Measurements from ENCODE around the gene MGAT4C.

DNA sequence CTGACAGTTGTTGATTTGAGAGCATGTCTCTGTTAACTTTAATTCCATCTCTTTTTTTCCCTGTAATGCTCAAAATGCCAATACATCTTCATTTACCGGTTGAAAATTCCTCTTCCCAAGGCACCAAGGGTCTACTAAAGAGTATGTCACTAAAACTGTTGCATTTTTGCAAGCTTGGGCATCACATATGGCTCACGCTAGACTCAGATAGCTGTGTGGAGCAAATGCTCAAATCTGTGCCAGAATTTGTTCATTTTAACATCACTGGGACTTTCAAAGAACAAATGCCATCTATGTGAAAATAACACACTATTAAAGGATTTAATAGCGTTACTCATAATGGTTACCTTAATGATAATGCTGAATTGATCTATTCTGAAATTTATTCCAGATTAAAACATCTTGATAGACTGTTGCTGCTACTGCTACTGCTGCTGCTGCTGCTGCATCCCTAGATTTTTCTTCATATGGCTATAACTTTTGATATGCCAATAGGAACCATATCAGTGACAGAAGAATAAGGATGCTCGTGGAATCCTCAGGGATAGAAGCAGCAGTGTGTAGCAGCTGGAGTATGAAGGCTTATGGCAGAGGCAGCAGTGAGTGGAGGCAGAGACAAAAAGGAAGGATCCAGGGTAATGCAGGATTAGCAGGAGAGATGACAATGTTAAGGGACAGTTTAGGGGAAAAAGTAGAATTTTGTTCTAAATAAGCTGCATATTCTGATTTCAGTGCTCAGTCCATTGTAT, 57.3 kb downstream of the MGAT4C start:
- TF ChIP-seq, protein P1, sequence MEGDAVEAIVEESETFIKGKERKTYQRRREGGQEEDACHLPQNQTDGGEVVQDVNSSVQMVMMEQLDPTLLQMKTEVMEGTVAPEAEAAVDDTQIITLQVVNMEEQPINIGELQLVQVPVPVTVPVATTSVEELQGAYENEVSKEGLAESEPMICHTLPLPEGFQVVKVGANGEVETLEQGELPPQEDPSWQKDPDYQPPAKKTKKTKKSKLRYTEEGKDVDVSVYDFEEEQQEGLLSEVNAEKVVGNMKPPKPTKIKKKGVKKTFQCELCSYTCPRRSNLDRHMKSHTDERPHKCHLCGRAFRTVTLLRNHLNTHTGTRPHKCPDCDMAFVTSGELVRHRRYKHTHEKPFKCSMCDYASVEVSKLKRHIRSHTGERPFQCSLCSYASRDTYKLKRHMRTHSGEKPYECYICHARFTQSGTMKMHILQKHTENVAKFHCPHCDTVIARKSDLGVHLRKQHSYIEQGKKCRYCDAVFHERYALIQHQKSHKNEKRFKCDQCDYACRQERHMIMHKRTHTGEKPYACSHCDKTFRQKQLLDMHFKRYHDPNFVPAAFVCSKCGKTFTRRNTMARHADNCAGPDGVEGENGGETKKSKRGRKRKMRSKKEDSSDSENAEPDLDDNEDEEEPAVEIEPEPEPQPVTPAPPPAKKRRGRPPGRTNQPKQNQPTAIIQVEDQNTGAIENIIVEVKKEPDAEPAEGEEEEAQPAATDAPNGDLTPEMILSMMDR (conservative IDR thresholded peaks at IDR 0.05) = no peak
- TF ChIP-seq ZFX (IDR thresholded peaks at IDR 0.05) = no peak
